22Rv1 (cell line): ENCODE data around the gene MEOX1.

Experiments
- H3K27ac ChIP-seq: fragments of 450-650 bp; 2 replicates; pipeline ENCODE4 v1.5.1; 2017
- CTCF ChIP-seq: fragments of 450-650 bp; IDR thresholded peaks from 2 replicates; pipeline ENCODE4 v1.5.1; 2017; ENCODE audit warnings: mild to moderate bottlenecking
- ZFX ChIP-seq: fragments of 450-650 bp; IDR thresholded peaks from 2 replicates; pipeline ENCODE4 v1.6.1; 2017; ENCODE audit warnings: antibody characterized with exemption, borderline replicate concordance

Gene MEOX1

GRCh38 chr17:43628089-43628650 is 33.6 kb downstream of the MEOX1 start:
- no peak overlapping the region for H3K27ac ChIP-seq
- TF ChIP-seq ZFX (no peak), CTCF (no peak)

GRCh38 chr17:43627653-43628052 is 34.1 kb downstream of the MEOX1 start:
- TF ChIP-seq ZFX (no peak), CTCF (no peak)
- H3K27ac ChIP-seq = no peak overlapping the region

DNA sequence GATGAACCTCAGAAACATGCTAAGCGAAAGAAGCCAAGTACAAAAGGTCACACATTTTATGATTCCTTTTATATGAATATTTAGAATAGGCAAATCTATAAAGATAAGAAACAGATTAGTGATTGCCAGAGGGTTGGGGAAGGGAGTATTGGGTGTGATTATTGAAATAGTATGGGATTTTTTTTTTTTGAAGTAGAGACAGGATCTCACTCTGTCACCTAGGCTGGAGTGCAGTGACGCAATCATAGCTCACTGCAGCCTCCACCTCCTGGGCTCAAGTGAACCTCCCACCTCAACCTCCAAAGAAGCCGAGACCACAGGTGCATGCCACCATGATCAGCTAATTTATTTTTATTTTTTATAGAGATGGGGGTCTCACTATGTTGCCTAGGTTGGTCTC is 35.7 kb downstream of the MEOX1 start:
- H3K27ac ChIP-seq = no peak overlapping the region
- TF ChIP-seq ZFX (no peak), CTCF (no peak)

DNA sequence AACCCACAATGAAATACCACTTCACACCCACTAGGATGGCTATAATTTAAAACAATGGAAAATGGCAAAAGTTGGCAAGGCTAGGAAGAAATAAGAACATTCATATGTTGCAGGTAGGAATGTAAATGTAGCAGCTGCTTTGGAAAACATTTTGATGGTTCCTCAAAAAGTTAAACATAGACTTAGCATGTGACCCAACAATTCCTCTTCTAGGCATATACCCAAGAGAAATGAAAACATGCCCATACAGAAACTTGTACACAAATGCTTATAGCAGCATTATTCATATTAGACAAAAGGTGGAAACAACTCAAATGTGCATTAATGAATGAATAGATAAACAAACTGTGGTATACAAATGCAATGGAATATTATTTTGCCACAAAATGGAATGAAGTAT is 36.1 kb downstream of the MEOX1 start:
- no peak overlapping the region for H3K27ac ChIP-seq

DNA sequence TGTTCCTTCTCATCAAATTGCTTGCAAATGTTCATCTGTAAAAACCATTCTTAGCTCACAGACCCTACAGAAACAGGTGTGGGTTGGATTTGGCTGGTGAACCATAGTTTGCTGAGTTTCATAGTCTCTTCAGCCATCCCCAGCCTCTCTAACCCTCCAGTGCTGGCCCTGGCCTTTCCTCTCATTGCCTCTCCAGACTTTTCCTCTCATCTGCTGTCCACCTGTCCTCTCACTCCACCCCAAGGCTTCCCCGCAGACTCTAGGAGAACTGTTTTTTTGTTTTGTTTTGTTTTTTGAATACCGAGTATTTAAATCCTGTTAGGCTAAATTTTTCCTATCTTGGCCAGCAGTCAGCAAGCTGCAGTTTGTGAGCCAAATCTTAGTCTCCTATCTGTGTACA is 41.1 kb downstream of the MEOX1 start:
- TF ChIP-seq ZFX (no peak), CTCF (no peak)
- no peak overlapping the region for H3K27ac ChIP-seq

More for the DNA sequence above, 36.1 kb downstream of the MEOX1 start:
- TF ChIP-seq CTCF (no peak), ZFX (no peak)

DNA sequence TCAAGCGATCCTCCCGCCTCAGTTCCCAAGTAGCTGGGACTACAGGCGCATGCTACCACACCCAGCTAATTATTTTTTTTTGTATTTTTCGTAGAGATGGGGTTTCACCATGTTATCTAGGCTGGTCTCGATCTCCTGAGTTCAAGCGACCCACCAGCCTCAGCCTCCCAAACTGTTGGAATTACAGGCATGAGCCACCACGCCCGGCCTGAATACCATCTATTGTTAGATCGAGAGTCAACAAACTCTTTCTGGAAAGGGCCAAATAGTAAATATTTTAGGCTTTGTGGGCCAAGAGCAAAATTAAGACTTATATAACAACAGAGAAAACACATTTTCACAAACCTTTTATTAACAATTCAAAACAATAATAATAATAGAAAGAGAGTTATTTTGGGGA is 41.6 kb downstream of the MEOX1 start:
- no peak for TF ChIP-seq ZFX
- H3K27ac ChIP-seq = no peak overlapping the region

DNA sequence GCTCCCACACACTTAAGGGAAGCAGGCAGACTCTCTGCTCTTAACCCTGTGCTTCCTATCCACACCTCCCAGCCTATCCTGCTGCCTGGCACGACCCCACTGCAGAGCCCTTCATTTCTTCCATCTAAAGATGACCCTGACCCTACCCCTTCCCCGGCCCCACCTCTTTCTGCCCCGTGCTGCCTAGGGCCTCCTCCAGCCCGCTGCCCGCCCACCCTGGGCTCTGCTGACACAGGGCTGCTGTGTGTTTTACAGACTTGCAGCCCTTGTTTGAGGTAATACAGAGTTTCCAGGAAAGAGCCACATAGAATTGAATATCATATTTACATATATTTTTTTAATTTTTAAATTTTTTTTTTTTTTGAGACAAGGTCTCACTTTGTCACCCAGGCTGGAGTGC is 42.0 kb downstream of the MEOX1 start:
- TF ChIP-seq CTCF = no peak
- H3K27ac ChIP-seq = no peak overlapping the region

GRCh38 chr17:43618276-43618675 is 43.4 kb downstream of the MEOX1 start:
- H3K27ac ChIP-seq = no peak overlapping the region
- TF ChIP-seq CTCF (no peak), ZFX (no peak)
